ENCODE measurements around the gene DRC3. TPM values are rescaled to one million over a fixed set of nuclear protein-coding genes. Genes with fewer than 3 reads are reported as not detected.

DRC3 gene
- total and polyA plus RNA-seq, 10 of the 15 experiments (the other 5 are each of a cell fraction or from before 2014, with no cell fraction given) = 0.18 to 2.3 (median 0.60) TPM; not detected in 3

DNA sequence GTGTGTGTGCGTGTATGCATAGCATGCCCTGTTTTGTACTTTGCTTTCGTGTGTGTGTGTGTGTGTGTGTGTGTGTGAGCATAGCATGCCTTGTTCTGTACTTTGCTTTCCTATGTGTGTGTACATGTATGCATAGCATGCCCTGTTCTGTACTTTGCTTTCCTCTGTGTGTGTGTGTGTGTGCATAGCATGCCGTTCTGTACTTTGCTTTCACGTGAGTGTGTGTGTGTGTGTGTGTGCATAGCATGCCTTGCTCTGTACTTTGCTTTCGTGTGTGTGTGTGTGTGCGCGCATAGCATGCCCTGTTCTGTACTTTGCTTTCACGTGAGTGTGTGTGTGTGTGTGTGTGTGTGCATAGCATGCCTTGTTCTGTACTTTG lies 27.4 kb downstream of the DRC3 start:
- CTCF ChIA-PET = no interaction called here
- POLR2A ChIA-PET = no interaction called here
- Histone ChIP-seq H3K9ac (ENCODE audit: control insufficient read depth, insufficient read depth, low read length) (no peak overlapping the region), H3K27me3 (replicated peaks in 1 of 2; ENCODE audit: control insufficient read depth in 2 of 2, insufficient read depth in 2 of 2, low read length in 1 of 2) (no peaks in the 10 kb centered on the region), H3K9me3 (replicated peaks; ENCODE audit: control insufficient read depth, insufficient read depth, low read length) (no peaks in the 10 kb centered on the region), H4K20me1 (ENCODE audit: control insufficient read depth, insufficient read depth) (no peaks in the 10 kb centered on the region; the same call in 1 of the 2 replicates), H3K36me3 (ENCODE audit: control insufficient read depth in 2 of 2, insufficient read depth in 2 of 2, low read length in 1 of 2) (no peaks in the 10 kb centered on the region), H2AFZ (ENCODE audit: control insufficient read depth, low read depth, low read length) (no peak overlapping the region), H3K4me3 (no peak overlapping the region), H3K4me1 (ENCODE audit: control insufficient read depth, insufficient read depth, low read length) (no peaks in the 10 kb centered on the region), H3K4me2 (ENCODE audit: control insufficient read depth, insufficient read depth) (no peak overlapping the region), H3K79me2 (ENCODE audit: control insufficient read depth, insufficient read depth, low read length) (no peaks in the 10 kb centered on the region), H3K27ac (ENCODE audit: control insufficient read depth, insufficient read depth) (no peak overlapping the region)
- WGBS (ENCODE audit: insufficient coverage, insufficient replicate concordance, low lambda C conversion rate, missing lambda C conversion rate) = 70% methylated on average over 8 of the region's 8 CpGs
- RAD21 ChIA-PET (ENCODE audit: unreplicated experiment) = no interaction called here
- in situ Hi-C loops (cut with MboI) (no loop called here), intact Hi-C loops (cut with micrococcal nuclease; ENCODE audit: unreplicated experiment) (loop anchor here (10.0 kb wide), 1 partner anchor 665 kb away; no protein-coding TSS in a partner anchor)
- no TSS peak for BruUV-seq (replicated peaks)
- FAIRE-seq = no peak
- no peak for TF ChIP-seq IRF5 (IDR thresholded peaks at IDR 0.05; ENCODE audit: borderline replicate concordance)
- no peak for TF ChIP-seq KLF5 (IDR thresholded peaks at IDR 0.05; ENCODE audit: partially characterized antibody)
- TF ChIP-seq CHD1 (IDR thresholded peaks at IDR 0.05; ENCODE audit: low read depth, low read length) = no peak
- TF ChIP-seq, protein P1, sequence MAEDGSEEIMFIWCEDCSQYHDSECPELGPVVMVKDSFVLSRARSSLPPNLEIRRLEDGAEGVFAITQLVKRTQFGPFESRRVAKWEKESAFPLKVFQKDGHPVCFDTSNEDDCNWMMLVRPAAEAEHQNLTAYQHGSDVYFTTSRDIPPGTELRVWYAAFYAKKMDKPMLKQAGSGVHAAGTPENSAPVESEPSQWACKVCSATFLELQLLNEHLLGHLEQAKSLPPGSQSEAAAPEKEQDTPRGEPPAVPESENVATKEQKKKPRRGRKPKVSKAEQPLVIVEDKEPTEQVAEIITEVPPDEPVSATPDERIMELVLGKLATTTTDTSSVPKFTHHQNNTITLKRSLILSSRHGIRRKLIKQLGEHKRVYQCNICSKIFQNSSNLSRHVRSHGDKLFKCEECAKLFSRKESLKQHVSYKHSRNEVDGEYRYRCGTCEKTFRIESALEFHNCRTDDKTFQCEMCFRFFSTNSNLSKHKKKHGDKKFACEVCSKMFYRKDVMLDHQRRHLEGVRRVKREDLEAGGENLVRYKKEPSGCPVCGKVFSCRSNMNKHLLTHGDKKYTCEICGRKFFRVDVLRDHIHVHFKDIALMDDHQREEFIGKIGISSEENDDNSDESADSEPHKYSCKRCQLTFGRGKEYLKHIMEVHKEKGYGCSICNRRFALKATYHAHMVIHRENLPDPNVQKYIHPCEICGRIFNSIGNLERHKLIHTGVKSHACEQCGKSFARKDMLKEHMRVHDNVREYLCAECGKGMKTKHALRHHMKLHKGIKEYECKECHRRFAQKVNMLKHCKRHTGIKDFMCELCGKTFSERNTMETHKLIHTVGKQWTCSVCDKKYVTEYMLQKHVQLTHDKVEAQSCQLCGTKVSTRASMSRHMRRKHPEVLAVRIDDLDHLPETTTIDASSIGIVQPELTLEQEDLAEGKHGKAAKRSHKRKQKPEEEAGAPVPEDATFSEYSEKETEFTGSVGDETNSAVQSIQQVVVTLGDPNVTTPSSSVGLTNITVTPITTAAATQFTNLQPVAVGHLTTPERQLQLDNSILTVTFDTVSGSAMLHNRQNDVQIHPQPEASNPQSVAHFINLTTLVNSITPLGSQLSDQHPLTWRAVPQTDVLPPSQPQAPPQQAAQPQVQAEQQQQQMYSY (CRISPR knock-in tag; IDR thresholded peaks at IDR 0.05) = no peak
- TF ChIP-seq YY1 (IDR thresholded peaks at IDR 0.05; ENCODE audit: low read depth, low read length) = no peak
- no peak for TF ChIP-seq STAT1 (conservative IDR thresholded peaks at IDR 0.05)
- TF ChIP-seq, protein P2, sequence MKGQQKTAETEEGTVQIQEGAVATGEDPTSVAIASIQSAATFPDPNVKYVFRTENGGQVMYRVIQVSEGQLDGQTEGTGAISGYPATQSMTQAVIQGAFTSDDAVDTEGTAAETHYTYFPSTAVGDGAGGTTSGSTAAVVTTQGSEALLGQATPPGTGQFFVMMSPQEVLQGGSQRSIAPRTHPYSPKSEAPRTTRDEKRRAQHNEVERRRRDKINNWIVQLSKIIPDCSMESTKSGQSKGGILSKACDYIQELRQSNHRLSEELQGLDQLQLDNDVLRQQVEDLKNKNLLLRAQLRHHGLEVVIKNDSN (IDR thresholded peaks at IDR 0.05; ENCODE audit: borderline replicate concordance, extremely low read length, insufficient read depth, low read depth, low read length) = no peak
- TF ChIP-seq ZBTB11 (CRISPR knock-in tag; IDR thresholded peaks at IDR 0.05) = no peak
- no peak for TF ChIP-seq ZBED1 (IDR thresholded peaks at IDR 0.05; ENCODE audit: borderline replicate concordance)
- TF ChIP-seq EED (IDR thresholded peaks at IDR 0.05; ENCODE audit: low read depth) = no peak
- ATAC-seq = no peak
- SMC1A ChIA-PET (ENCODE audit: uncharacterized antibody, unreplicated experiment) = no interaction called here
- no peak for DNase-seq (ENCODE audit: low read depth, low spot score)
